Smooth muscle cell of the brain vasculature (primary cell): ENCODE measurements around the gene CPNE5.

Experiments
- DNase-seq: peaks from one replicate; pipeline ENCODE4 v3.0.0-alpha.2; 2012; ENCODE audit warnings: low read depth, low spot score

CPNE5 gene

DNA sequence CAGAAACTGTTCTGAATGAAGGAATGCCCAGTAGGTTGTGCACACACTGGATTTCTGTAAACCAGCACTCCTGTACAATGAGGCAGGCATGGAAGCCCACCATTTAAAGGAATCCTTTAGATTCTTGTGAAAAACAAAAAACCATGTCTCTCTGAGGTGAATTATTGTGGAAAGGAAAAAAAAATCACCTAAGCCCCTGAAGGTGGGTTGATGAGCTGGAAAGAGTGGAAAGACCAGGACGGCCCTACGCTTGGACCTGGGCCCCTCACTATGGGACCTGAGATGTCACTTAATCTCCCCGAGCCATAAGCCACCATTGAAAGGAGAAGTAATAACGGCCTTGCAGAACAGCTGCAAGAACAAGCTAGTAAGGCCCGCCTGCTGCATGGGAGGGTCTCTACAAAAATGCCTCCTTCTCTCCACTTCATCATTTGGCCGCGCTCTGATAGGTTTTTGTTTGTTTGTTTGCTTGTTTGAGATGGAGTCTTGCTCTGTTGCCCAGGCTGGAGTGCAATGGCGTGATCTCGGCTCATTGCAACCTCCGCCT, 72.8 kb downstream of the CPNE5 start:
- no peak for DNase-seq

DNA sequence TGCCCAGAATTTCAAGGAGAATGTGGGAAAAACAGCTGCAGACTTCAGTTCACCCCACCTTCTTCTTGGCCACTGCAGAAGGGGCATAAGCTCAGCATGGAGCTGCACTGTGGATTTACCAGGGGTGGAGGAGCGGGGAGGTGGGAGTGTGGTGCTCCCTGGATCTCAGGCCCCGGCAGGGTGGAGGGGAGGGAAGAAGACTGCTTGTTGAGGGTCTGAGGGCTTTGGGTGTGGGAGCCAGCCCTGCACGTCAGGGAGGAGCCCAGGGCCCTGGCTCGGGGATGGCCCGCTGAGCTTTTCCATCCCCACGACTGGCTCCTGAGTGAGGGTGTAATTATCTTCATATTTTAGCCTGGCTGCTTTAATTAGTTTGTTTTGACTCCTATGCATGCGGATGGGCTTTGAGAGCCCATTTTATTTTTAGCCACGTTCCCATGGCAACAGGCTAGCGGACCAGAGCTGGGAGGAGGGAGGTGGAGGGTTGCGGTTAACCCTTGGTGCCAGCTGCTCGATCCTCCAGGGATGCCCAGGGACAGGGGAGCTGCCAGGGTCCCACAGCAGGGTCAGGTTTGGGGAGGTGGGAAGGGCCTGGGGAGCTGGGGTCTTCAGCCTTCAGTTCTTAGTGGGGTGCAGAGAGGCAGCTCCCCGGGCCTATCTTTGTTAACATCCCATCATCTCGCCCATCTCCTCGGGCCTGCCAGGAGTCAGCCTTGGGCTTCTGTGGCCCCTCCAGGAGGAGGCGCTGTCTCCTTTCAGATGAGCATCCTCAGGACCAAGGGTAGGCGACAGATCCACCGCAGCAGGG, 73.4 kb downstream of the CPNE5 start:
- DNase-seq, result peak; percentile 55

DNA sequence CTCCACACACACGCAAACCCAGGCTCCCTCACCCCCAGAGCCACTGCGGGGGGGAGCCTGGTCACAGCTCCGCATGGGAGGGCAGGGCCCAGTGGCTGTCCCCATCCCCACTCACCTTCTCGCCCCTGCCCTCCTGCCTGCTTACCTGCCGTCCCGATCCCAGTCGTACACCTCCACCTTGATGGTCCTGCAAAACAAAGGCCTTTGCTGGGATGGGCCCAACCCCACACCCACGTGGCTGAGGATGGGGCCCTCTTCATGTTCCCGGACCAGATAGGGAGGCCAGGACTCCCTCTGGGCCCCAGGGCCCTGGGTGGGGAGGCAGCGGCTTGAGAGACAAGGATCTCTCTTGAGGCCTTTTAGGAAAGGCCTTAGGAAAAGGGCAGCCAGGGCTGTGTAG, 74.1 kb downstream of the CPNE5 start:
- DNase-seq, result no peak

DNA sequence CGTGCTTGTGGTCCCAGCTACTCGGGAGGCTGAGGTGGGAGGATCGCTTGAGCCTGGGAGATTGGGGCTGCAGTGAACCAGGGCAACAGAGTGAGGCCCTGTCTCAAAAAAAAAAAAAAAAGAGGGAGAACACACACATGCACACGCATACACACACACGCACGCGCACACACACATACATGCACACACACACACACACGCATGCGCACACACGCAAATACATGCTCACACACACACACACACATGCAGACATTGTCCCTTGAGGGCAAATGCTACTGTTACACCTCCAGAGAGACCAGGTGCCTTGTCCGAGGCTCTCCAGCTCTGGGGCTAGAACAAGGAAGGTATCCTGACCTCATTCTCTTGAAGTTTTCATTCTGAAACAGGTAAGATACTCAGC, 77.1 kb downstream of the CPNE5 start:
- no peak for DNase-seq

DNA sequence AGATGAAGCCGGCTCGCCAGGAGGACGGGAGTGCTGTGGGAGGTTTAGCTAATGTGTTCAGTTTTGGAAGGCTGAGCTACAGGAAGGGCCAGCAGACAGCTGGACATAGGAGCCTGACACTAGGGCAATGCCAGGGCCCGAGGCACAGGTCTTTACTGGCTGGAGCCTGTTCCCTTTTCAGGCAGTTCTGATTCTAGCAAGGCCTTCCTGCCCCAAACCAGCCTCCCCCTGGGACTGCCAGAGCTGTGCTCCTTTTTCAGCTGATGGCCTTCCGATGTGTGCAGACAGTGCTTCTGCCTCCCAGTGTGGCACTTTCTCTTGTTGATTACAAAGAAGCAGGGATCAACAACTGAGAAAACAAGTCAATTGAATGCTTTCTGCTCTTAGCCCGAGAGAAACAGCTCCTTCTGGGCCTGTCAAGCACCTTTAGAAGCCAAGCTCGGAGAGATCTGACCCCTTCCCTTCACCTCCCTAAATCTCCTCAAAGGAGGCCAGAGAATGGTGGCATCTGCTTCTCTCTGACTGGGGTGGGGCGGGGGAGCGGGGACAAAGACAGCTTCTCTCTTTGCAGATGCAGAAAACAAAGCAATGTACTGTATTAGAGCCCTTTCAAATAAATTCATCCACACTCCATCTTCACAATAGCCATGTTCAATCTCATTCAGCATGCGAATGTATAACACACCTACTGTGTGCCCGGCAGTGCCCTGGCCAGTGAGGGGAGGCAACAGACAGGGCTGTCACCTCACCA, 78.4 kb downstream of the CPNE5 start:
- DNase-seq, result no peak

DNA sequence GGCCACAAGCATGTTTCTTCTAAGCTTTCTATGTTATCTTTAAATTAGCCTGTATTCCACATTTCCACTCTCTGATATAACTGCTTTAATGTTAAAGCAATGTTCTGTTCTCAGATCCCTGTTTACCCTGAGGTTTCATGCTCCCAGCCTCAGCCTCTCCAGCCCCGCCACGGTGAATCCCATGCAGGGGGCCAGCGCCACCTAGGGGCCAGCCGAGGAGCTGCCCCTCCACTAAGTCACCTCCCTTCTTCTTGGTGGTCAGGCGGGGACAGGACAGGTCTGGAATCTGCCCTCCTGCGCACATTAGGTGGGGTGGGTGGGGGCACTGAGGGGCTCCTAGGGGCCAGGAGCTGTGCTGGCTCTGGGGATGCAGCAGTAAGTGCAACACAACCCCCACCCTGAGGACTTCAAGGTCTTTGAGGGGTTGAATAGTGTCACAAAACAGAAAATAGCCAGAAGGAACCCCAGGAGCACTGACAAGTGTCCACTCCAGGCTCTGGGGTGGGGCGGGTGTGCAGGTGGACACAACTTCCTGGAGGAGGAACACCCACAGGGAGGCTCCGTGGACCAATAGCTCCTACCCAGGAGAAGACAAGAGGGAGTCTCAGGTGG, 80.0 kb downstream of the CPNE5 start:
- DNase-seq, result no peak

DNA sequence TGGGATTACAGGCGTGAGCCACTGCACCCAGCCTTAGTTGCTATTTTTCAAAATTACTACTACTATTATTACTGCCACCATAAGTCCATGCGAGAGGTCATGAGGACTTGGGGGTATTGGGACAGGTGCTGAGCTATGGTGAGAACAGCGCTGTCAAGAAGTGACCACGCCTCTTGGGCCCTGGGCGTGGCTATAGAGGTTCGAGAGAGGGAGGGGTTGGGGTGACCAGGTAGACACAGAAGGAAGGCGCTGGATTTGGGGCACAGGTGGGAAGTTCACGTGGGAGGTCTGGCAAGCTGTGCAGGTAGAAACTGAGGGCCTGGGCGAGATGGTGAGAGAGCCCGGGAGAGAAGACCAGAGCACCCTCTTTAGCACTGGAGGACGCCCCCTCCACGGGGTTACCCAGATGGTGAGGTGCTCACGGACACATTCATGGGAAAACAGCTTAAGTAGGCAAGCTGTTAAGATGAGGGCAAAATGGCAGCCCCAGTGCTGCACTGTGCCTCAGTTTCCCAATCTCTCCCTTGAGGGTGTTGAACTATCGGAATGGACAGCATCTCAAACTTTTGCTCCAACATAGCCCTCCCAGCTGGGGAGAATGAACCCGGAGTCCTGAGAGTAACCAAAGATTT, 80.6 kb downstream of the CPNE5 start:
- no peak for DNase-seq

DNA sequence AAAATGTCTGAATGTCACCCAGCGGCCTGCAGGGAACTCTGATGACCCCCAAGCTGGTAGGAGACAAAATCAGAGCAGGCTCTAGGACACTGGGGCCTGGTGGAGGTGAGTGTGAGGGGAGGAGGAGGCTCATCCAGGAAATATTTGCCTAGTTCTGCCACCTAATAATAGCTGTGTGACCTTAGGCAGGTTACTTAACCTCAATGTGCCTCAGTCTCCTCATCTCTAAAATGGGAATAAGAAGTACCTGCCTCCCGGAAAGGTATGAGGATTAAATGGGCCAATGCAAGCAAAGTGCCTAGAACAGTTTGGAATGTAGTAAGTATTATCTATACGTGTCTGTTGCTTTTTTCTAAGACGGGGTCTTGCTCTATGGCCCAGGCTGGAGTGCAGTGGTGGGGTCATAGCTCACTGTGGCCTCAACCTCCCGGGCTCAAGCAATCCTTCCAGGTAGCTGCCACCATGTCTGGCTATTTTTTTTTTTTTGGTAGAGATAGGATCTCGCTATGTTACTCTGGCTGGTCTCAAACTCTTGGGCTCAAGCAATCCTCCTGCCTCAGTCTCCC, 81.2 kb downstream of the CPNE5 start:
- no peak for DNase-seq

DNA sequence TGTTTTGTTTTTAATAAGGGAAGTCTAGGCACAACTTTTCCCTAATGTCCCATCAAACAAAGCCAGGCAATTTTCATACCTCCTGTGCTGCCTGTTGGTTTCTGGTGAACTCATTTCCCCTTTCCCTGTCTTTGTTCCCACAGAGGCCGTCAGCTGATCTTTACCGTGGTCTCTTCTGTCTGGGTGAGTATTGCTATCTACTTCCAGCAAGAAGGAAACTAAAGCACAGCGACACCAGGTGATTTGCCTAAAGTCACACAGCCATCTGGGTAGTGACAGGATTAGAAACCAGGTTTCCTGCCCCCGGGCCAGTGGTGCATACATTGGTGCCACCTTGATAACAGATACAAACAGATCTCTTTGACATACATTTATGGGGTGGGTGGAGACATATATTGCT, 82.0 kb downstream of the CPNE5 start:
- DNase-seq, result no peak

DNA sequence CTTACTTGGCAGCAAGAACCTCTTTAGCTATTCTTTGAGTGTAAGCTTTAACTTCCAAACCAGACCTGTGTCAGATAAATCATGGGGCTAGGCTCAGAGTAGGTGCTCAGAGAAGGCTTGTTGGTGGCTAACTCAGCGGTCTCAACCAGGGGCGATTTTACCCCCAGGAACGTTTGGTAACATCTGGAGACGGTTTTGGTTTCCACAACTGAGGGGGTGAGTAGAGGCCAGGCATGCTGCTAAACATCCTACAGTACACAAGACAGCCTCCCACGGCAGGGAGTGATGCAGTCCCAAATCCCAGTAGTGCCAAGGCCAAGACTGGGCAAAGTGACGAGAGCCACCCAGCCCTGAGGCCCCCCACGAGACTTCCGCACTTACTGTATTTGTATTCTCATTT, 82.5 kb downstream of the CPNE5 start:
- DNase-seq, result no peak

DNA sequence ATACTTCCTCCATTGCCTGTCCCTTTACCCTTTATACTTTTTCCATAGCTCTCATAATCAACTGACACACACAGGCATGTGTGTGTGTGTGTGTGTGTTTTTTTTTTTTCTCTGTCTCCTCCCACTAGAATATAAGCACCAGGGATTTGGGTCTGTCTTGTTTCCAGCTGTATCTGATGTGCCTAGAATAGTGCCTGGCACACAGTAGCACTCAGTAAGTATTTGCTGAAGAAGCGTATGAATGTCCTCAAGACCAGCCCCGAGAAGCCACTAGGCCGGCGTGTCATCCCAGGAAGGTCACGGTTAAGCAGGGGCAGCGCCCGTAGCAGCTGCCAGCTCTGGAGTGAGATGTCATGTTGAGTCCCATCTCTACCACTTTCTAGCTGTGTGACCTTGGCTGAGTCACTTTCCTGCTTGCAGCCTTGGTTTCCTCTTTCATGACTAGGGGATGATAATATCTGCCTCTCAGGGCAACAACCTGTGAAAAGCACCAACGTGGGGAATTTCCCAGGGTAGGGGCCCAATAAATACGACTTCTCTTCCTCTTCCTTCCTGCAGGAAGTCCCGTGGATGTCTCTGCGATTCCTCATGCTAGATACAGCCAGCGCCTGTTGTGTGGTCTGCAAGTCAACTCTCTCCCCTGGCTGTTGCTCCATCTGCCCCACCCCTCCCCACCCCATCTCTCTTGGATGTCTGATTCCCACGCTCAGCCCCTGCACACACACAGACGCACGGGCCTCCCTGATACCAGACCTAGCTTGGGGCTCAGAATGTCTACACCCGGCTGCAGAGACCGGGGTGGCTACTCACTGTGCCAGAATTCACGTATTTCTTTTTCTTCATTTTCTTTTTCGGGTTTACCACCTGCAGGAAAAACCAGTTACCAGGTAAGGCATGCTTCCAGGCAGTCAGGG, 83.6 kb downstream of the CPNE5 start:
- no peak for DNase-seq

DNA sequence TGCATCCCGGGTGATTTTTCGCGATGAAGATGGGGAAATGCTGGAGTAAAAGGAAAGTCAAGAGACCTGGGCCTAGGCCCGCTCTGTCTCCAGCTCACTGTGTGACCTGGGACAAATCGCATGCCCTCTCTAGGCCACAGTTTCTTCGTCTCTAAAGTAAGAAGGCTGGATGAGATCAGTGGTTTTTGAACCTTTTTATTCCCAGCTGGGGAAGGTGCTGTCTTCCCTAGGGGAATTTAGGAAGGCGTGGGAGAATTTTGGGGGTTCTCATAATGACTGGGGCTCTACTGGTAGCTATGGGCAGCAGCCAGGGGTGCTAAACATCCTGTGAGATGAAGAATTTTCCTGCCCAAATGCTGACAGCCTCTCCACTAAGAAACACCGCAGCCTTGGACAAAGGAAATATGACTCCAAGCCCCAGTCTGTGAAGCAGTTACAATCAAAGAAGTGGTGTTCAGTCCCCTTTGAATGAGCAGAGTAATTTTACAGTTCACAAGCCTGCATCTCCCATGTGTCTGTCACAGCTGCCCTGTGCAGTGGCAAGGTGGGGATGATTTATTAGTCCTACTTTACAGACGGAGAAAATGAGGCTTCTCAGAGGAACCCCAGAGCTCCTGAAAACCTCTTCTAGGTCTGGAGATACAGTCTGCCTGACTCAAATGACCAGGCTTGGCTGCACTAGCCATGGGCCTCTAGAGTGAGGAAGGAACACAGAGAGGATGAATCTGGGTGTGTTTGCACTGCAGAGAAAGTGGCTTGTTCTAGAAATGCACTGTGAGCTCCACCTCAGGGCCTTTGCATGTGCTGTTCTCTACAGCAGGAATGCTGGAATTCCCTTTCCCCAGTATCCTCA, 84.4 kb downstream of the CPNE5 start:
- no peak for DNase-seq

DNA sequence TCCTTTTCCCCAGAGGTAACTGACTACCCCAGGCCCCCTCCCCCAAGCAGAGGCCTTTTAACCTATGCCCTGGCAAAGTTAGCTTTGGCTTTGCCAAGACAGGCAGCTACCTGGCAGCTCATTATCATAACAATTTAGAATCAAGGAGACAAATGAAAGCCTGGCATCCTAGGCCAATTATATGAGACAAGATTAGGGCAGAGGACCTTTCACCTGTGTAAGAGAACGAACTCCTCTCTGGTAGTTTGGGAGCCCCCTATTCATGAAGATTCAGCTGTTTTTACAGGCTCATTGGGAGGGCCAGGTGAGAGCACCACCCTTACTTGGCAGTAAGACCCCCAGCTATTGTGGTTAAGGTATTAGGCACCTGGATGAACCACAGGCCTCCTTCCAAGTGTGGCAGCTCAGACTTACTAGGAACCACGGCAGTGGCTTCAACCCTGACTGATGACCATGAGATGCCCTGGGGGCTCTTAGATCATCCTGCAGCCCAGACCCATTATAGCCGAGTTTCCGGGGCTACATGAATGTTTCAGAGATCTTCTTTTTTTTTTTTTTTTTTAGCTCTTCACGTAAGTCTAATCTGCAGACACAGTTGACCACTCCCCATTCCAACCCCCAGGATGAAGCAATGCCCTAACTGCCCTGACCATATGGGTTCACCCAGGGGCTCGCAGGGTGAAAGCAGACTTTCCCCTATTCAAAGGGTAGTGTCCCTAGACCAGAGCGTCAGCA, 85.4 kb downstream of the CPNE5 start:
- no peak for DNase-seq

DNA sequence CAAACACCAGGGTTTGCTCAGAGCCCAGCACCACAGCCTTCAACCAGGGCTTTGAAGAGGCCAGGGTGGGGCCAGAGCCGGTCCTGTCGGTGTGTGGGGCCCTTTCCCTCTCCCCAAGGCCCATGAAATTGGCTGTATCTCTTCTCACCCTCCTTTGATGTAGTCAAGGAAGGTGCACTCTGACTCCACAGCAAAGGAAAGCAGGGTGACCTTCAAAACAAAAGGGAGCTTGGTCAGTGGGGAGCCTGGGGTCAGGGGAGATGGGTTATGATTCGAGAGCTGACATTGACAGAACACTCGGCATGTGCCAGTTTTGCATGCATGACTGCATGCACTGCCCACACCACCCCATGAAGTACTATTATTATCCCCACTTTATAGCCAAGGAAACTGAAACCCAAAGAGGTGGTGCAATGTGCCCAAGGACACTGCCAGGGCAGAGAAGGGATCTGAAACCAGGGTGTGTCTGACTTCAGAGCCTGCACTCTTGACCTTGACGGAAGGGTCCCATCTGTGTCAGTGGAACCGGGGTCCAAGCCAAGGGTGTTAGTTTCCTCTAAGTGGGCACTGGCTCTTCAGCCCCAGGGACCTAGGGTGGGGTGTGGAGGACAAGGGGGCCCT, 86.2 kb downstream of the CPNE5 start:
- DNase-seq, result no peak

DNA sequence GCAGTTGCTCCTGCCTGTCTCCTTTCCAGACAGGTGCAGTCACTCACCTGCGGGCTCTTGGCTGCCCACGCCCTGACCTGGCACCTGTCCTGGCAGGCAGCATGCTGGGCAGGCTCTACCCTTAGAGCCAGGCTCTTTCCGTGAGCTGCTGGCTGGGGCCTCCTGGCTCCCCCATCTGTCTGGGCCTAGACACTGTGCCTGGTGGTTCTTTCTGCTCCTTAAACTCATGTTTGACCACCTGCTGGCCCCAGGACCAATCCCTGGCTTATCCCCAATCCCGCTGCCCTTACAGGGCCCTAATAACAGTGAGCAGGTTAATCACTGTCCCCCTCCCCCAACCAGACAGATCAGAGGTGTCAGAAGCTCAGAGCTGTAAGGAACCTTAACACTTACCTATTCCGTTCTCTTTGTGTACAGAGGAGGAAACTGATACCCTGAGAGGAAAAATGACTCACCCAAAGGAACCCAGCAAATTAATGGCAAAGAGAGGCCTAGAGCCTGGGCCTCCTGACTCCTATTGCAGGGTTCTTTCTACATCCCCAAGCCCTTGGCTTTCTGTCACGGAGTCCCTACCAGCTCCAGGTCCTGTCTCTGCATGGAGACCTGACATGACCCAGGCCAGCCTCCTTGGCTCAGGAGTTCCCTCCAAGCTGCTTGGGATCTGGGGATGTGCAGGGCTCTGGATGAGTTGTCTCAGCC, 86.9 kb downstream of the CPNE5 start:
- DNase-seq, result no peak

DNA sequence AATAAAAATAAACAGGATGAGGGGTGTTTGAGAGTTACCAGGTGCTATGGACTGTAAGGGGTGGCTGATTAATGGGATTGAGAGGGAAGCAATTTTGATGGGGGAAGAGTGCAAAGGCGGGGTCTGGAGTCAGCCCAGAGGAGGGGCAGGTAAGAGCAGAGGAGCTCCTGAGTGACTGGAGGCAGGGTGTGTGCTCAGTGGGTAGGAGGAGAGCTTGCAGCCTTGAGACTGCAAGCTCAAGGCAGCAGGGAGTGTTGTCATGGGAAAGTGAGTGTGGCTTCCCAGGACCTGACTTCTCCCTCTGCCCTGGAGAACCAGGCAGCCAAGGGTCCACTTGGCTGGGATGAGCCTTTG, 87.4 kb downstream of the CPNE5 start:
- DNase-seq, result no peak

DNA sequence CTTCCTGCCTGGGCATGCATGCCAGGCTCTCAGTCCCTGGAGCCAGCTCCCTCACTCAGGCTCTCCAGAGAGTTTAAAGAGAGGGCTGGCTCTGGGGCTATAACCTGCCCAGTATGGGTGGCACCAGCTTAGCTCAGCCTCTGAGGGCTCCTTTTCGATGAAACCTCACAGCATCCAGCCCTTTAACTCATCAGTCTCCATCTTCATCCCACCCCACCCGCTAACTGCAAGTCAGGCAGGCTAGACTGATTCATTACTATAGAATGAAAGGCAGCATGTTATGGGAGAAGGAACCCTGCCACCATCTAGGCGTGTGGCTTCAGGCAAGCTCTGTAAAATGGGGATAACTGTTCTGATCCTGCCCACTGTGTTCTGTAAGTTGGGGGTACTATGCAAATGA, 88.2 kb downstream of the CPNE5 start:
- no peak for DNase-seq
